Measurements from ENCODE around the gene MAMDC2. TPM values are rescaled to one million over a fixed set of nuclear protein-coding genes. Genes with fewer than 3 reads are reported as not detected.

Gene MAMDC2
- total RNA-seq = 10 to 100 TPM; 25.4 to 29.0 TPM

GRCh38 chr9:70043689-70044489, at the start of gene MAMDC2:
Gene MAMDC2 (plus strand): TSS chr9:70043848. CDS start chr9:70044198, 350 bp downstream.
- TF ChIP-seq CTCF (IDR thresholded peaks at IDR 0.05) = peak; percentile 8
- H3K27me3 ChIP-seq (replicated peaks; ENCODE audit: insufficient read depth) = no peaks in the 10 kb centered on the region
- peaks cover 3 to 48% of the 10 kb centered on the region in 2 donors for H3K4me1 ChIP-seq (ENCODE audit: control insufficient read depth in 1 of 2, low read depth in 2 of 2)
- no peaks in the 10 kb centered on the region for H3K36me3 ChIP-seq
- ATAC-seq (ENCODE audit: insufficient number of reproducible peaks, low FRiP score, low read depth) (no peak), DNase-seq (ENCODE audit: low spot score) (no peak)
- H3K27ac ChIP-seq = peak within 1 kb of the TSS; percentile 18 to 29
- peak within 1 kb of the TSS; percentile 72 for H3K4me3 ChIP-seq
- no peaks in the 10 kb centered on the region for H3K9me3 ChIP-seq

- Histone ChIP-seq H3K27ac (no peak overlapping the region), H3K27me3 (replicated peaks; ENCODE audit: insufficient read depth) (no peaks in the 10 kb centered on the region), H3K36me3 (no peaks in the 10 kb centered on the region), H3K4me1 (ENCODE audit: control insufficient read depth in 1 of 2, low read depth in 2 of 2) (peaks cover 0 to 17% of the 10 kb centered on the region in 2 donors), H3K4me3 (no peak overlapping the region), H3K9me3 (no peaks in the 10 kb centered on the region)
- no peak for TF ChIP-seq CTCF (IDR thresholded peaks at IDR 0.05)
- ATAC-seq (ENCODE audit: insufficient number of reproducible peaks, low FRiP score, low read depth) (no peak), DNase-seq (ENCODE audit: low spot score) (no peak)
Measured at GRCh38 chr9:69995846-69996245, 47.8 kb upstream of the MAMDC2 start.

GRCh38 chr9:69996967-69997366, 46.7 kb upstream of the MAMDC2 start:
- DNase-seq (ENCODE audit: low spot score) = no peak
- H3K27ac ChIP-seq = peak overlapping the region in 1 of 2 donors; percentile 6
- no peaks in the 10 kb centered on the region for H3K36me3 ChIP-seq
- no peak overlapping the region for H3K4me3 ChIP-seq
- TF ChIP-seq CTCF (IDR thresholded peaks at IDR 0.05) = no peak
- no peaks in the 10 kb centered on the region for H3K9me3 ChIP-seq
- no peak for ATAC-seq (ENCODE audit: insufficient number of reproducible peaks, low FRiP score, low read depth)
- no peaks in the 10 kb centered on the region for H3K27me3 ChIP-seq (replicated peaks; ENCODE audit: insufficient read depth)
- H3K4me1 ChIP-seq (ENCODE audit: control insufficient read depth in 1 of 2, low read depth in 2 of 2) = peaks cover 0 to 17% of the 10 kb centered on the region in 2 donors

GRCh38 chr9:69997524-69997923, 46.1 kb upstream of the MAMDC2 start:
- no peak for TF ChIP-seq CTCF (IDR thresholded peaks at IDR 0.05)
- DNase-seq (ENCODE audit: low spot score) (no peak), ATAC-seq (ENCODE audit: insufficient number of reproducible peaks, low FRiP score, low read depth) (no peak)
- H3K27me3 ChIP-seq (replicated peaks; ENCODE audit: insufficient read depth) = no peaks in the 10 kb centered on the region
- no peaks in the 10 kb centered on the region for H3K36me3 ChIP-seq
- peak overlapping the region in 1 of 2 donors; percentile 6 for H3K27ac ChIP-seq
- no peak overlapping the region for H3K4me3 ChIP-seq
- H3K9me3 ChIP-seq = no peaks in the 10 kb centered on the region
- peaks cover 0 to 17% of the 10 kb centered on the region in 2 donors for H3K4me1 ChIP-seq (ENCODE audit: control insufficient read depth in 1 of 2, low read depth in 2 of 2)

GRCh38 chr9:69999315-69999714, 44.3 kb upstream of the MAMDC2 start:
- Histone ChIP-seq H3K27me3 (replicated peaks; ENCODE audit: insufficient read depth) (no peaks in the 10 kb centered on the region), H3K4me1 (ENCODE audit: control insufficient read depth in 1 of 2, low read depth in 2 of 2) (peaks cover 0 to 12% of the 10 kb centered on the region in 2 donors), H3K27ac (no peak overlapping the region), H3K4me3 (no peak overlapping the region), H3K9me3 (no peaks in the 10 kb centered on the region), H3K36me3 (no peaks in the 10 kb centered on the region)
- TF ChIP-seq CTCF (IDR thresholded peaks at IDR 0.05) = no peak
- ATAC-seq (ENCODE audit: insufficient number of reproducible peaks, low FRiP score, low read depth) (no peak), DNase-seq (ENCODE audit: low spot score) (no peak)

Measured in thoracic aorta (tissue), 2 donors.